ENCODE measurements around the gene TRPM8.
A peak's percentile ranks its signal among the peaks of the same experiment; 100 is the strongest.

The TRPM8 gene

GRCh38 chr2:233972941-233973575 lies 55.9 kb downstream of the TRPM8 start:
- DNase-seq (ENCODE audit: low read depth in 2 of 3, low spot score in 1 of 3), result no peak

GRCh38 chr2:233973786-233974185 lies 56.6 kb downstream of the TRPM8 start:
- DNase-seq (ENCODE audit: low read depth in 2 of 3, low spot score in 1 of 3), result no peak

DNA sequence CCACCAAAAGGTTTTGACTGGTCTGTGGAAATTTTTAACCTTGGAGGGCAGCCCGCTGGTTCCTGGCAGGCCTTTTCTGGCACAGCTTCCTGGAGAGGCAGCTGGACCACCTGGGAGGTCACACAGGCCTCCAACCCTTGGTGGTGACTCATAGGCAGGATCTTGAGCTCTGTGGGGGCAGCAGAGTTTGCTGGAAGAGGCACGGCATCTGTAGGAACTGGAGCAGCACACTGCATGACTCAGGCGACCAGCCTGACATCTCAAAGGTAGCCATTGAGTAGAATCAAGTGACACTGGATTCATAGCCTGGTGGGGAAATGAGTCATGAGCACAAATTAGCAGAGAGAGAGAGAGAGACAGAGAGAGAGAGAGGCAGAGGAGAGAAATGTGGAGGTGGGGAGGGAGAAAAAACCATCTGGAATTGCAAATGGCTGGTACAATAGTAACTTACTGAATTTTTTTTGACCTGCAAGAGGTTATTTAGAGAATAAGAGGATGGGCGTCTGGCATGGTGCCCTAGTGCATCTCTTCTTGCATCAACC lies 57.4 kb downstream of the TRPM8 start:
- DNase-seq (ENCODE audit: low read depth in 2 of 3, low spot score in 1 of 3), result no peak

GRCh38 chr2:233976087-233976486 lies 58.9 kb downstream of the TRPM8 start:
- no peak for DNase-seq (ENCODE audit: low read depth in 2 of 3, low spot score in 1 of 3)

DNA sequence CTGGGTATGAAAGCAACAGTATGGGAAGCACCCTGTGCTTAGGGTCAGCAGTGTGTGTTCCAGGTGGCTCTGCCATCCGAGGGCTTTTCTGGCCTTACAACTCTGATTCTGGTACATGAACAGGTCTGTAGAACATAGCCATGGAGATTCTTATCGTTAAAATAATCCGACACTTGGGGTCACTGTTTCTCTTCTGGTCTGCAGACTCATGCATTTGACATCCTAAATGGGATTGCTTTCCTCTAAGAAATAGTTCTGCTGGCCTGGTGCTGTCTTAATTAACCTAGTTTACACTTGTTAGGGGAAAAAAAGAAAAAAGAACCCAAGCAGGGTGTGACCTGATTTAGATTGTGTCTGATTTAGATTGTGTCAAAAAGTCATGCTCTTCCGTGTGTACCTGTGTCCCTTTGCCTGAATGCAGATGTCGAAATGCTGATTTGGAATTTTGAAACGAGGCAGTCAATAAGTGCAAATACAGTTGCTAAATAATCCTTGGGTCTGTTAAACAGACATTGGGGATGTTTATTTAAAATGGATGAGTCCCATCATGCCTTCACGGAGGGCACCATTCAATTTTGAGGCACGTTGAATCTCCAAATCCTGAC lies 59.6 kb downstream of the TRPM8 start:
- peak in 1 of 3 donors; percentile 19 for DNase-seq (ENCODE audit: low read depth in 2 of 3, low spot score in 1 of 3)

DNA sequence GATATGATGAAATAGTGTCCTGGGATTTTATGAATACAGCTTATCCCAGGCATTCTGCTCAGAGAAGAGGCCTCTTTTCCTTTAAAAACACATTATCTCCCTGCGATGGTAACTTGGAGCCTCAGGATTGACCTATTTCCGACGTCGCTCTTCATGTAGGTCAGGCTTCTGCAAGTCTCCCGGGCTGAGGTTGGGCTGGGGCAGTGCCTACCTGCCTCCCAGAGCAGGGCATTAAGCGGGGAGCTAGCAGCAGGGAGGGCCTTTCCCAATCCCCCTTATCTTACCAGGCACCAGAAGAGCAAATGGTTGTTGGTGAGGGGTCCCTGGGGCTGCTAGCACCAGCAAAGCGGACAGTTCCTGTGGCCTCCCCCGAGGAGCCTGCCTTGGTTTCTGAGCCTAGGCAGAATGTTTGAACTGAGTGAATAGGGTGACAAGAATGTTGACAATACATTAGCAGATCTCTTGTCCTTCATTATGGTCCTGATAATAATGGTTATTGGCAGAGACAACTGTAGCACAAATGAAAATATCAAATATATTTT lies 60.2 kb downstream of the TRPM8 start:
- DNase-seq (ENCODE audit: low read depth in 2 of 3, low spot score in 1 of 3), result no peak

GRCh38 chr2:233979748-233980147 lies 62.6 kb downstream of the TRPM8 start:
- no peak for DNase-seq (ENCODE audit: low read depth in 2 of 3, low spot score in 1 of 3)

DNA sequence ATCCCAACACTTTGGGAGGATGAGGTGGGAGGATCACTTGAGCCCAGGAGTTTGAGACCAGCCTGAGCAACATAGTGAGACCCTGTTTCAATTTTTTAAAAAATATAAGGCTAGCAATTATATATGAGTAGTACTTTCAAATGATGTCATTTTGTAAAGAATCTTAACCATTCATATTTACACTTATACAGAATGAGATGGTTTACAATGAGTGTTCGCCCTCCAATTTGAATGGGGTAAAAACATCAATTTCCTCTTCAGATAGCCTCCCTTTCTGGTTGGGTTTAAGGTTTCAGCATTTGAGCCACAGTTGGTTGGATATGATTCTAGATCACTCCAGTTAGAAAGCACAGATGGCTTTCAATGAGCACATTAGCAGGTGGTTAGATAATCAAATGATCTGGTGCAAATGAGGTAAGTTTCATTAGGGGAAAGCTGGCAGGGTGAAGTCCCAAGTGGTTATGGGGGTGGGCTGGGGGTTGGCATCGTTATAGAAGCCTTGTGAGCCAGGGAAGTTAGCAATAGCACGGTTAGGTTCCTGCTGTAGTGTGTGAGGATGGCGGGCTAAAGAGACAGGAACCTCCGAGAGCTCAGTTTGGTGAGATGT lies 63.9 kb downstream of the TRPM8 start:
- no peak for DNase-seq (ENCODE audit: low read depth in 2 of 3, low spot score in 1 of 3)

DNA sequence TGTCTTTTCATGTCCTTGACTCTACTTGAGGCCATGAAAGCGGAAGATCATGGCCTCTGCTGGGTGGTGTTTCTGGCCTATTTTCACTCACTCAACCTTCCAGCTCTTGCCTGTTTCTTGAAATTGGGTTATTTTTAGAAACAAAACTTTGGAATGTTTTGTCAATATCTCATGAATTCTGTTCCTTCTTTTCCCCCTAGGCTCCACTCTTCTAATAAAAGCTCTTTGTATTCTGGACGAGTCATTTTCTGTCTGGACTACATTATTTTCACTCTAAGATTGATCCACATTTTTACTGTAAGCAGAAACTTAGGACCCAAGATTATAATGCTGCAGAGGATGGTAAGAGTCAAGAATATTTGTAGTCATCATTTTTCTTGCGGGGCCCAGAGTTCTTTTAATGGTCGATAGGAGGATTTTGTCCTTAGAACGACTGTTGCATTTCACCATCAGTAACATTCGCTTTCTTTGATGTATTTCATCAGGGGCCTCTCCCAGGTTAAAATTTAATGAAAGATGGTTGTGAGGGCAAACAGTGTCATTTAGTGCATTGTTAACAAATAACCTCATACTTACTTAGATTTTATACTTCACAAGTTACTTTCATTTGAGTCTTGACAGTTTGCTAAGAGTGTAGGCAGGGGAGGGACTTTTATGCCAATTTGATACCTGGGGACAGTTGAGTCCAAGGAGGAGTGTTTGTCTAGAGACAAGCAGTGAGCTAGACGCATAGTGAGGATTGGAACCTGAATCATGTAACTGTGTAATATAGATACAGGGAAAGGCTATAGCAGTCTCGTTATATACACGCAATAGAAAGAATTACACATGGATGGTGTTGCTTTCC lies 64.6 kb downstream of the TRPM8 start:
- DNase-seq (ENCODE audit: low read depth in 2 of 3, low spot score in 1 of 3), result no peak

GRCh38 chr2:233982421-233983121 lies 65.4 kb downstream of the TRPM8 start:
- no peak for DNase-seq (ENCODE audit: low read depth in 2 of 3, low spot score in 1 of 3)

GRCh38 chr2:233983445-233983844 lies 66.3 kb downstream of the TRPM8 start:
- DNase-seq (ENCODE audit: low read depth in 2 of 3, low spot score in 1 of 3), result no peak

DNA sequence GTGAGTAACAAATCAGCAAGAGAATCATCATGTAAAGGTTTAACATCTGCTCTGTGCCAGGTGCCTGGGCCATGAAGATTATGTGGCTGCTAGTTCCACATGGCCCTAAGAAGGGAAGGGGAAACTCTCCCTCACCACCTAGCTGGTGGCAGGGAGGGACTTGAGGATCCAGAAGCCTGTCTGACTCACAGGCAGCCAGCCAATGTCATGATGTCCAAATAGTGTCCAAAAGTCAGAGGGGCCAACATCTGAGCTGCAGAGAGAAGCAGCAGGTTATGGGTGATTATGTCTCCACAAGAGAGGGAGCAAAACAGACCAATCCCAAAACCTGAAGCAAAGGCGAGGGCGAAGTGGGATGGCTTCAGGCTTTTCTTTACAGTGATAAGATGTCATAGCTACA lies 71.4 kb downstream of the TRPM8 start:
- no peak for DNase-seq (ENCODE audit: low read depth in 2 of 3, low spot score in 1 of 3)

DNA sequence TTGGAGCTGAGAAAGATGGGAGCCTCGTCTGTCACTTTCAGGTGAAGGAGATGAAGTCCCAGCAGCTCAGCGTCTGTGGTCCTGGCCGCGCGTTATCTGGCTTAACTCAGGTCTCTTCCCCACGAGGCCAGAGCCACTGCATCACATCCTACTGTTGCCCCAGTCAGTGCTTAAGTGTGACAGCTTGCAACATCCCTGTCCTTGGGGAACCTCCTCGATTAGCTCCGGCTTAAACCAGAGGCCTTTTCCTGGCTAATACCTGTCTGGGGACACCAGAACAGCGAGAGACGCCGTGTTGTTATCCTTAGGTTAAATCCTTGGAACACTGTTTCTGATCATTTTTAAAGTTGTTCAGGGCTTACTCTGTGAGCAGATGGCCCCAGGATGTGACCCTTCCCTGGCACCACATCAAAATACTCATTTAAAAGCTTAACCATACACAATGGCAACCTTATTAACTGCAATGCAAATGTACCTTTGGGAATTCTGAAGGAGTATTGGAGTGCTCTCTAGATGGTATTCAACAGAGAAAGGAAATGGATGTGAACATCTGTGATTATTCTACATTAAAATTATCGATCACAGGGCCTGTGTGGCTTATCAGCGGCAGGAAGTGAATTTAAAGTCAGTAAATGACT lies 72.2 kb downstream of the TRPM8 start:
- no peak for DNase-seq (ENCODE audit: low read depth in 2 of 3, low spot score in 1 of 3)

DNA sequence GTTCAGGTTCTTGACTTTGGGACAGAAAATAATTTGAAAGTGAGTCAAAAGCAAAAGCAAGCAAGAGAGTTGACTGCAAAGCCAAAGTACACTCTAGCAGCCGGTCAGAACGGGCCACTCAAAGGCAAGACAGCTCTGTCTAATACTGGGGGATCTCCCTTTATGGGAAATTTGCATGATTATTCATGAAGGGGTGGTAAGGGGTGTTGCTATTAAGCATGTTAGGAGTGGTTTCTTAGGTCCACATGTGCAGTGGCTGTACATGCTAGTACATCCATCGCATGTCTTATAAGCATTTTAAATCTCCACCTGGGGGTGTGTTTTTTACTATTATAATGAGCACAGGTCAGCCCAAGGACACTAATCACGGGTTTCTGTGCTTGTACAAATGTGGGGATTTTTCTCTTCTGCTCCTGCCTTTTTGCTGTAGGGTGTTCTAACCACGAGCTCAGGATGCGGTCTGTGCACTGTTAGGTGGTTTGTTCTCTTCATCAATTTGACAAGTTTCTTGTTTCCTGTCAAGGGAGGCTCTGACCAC lies 73.2 kb downstream of the TRPM8 start:
- DNase-seq (ENCODE audit: low read depth in 2 of 3, low spot score in 1 of 3), result peak in 2 of 3 donors; percentile 33 to 40

DNA sequence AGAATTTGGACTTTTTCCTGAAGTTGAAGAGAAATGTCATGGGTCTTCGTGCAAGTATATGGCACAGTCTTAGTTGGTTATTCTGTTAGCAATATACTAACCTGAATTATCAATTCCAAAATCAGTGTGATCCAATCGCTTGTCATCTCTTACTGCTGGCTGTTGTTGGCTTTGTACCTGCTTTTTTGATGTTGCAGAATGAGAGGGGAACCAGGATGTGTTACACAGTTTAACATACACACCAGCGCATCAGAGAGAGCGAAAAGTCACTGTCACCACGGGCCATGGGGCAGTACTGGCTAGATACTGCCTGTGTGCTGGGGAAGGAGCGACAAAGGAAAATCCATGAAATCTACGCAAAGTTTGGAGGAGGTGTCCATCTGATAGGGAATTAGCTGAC lies 74.0 kb downstream of the TRPM8 start:
- no peak for DNase-seq (ENCODE audit: low read depth in 2 of 3, low spot score in 1 of 3)

DNA sequence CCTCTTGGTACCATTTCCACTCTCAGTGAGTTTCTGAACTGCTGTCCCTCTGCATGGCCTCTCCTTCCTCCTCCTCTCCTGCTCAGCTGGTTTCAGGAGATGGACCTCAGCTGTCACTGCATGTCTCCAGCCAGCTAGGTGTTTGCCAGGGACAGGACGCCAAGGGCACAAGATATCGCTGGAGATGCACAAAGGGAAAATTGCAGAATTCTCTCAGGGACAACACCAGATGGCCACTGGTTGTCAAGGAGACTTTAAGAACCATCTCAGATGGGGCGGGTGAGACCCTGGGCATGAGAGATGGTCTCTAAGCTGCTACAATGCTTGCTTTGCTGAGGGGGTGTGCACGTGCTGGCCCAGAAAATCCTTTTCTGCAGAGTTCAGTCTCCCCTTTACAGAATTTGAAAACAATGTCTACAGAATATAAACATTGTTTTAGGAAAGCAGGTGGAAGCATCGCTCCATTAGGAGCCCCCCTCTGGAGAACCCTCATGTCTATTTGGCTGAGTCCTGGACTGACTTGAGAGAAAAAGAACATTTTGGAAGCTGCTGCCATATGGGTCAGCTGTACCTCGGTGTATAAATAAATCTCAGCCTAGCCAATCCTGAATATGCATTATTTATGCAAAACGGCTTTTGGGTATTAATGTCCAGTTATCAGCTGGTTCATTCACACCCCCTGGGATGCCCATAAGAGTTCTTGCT lies 75.5 kb downstream of the TRPM8 start:
- DNase-seq (ENCODE audit: low read depth in 2 of 3, low spot score in 1 of 3), result no peak

DNA sequence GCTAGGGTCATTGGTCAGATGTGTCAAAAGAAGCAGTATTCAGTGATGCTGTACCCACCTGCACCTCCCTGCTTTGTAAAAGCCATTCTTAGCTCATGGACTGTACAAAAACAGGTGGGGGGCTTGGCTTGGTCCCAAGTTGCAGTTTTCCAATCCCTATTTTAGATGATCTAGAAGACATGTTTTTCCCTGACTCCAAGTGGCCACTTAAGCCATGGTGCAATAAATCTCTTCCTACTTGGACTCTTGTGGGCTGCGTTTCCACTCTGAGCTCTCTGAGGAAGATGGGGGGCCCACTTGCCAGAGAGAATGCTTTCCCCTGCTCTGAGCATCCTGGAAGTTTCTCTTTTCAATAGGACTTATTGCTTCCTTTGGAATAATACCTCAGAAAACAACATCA lies 76.3 kb downstream of the TRPM8 start:
- no peak for DNase-seq (ENCODE audit: low read depth in 2 of 3, low spot score in 1 of 3)

DNA sequence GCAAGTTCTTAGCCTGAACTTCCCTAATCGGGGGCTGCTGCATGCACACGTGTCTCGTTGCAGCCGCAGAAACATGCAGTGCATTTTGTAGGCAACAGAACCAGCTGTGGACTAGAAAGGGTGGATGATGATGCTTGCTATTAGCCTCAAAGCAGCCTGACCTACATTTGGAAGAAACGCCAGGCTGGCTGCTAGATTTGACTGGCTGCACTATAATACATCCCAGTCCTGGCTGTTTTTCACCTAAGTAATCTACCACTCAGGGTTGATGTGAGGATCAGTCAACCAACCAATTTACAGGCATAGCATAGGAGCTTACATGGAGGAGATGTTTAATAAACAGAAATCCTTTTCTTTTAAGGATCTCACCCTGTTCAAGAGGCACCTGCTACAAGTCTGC lies 77.0 kb downstream of the TRPM8 start:
- DNase-seq (ENCODE audit: low read depth in 2 of 3, low spot score in 1 of 3), result no peak

DNA sequence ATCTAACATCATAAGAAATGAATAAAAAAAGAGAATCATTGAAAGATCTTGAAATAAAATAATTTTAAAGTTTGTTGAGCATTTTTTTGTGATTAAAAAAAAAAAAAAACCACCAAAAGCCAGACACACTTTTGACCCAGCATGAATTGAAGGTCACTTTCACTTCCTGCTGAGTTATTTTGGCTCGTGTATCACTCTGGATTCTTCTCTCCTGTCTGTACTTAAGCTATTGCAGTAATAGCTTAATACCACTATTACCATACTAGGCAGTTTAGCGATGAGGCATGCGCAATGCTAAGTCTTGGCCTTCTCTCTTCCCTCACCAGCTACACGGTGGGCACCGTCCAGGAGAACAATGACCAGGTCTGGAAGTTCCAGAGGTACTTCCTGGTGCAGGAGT lies 78.8 kb downstream of the TRPM8 start:
- no peak for DNase-seq (ENCODE audit: low read depth in 2 of 3, low spot score in 1 of 3)
